ENCODE results near the gene SLC44A4. TPM values are rescaled to one million over a fixed set of nuclear protein-coding genes. Genes with fewer than 3 reads are reported as not detected.

The SLC44A4 gene
- total and polyA plus RNA-seq, 3 donors from 2014 or later = 0.87 to 6.3 (median 1.2) TPM

DNA sequence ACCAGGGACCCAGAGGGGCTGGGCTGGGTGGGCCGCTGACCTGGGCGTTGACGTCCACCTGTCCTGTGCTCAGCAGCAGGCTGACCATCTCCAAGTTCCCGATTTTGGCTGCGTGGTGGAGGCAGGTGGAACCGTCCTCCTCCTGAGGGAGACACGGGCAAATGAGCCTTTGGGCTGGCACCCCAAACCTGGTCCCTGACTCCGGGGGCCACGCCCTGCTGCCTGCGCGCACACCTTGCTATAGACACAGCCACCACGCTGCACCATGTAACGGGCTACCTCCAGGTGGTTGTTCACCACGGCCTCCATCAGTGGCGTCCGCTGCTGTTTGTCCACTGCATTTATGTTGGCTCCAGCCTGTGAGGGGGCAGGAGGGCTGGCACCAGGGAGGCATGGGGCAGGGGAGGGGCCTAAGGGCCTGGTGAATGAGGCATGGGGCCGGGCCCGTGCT, 7.8 kb upstream of the SLC44A4 start:
- H3K27me3 ChIP-seq = no peaks in the 10 kb centered on the region
- no peak for TF ChIP-seq POLR2A (IDR thresholded peaks at IDR 0.05)
- TF ChIP-seq, protein P1, sequence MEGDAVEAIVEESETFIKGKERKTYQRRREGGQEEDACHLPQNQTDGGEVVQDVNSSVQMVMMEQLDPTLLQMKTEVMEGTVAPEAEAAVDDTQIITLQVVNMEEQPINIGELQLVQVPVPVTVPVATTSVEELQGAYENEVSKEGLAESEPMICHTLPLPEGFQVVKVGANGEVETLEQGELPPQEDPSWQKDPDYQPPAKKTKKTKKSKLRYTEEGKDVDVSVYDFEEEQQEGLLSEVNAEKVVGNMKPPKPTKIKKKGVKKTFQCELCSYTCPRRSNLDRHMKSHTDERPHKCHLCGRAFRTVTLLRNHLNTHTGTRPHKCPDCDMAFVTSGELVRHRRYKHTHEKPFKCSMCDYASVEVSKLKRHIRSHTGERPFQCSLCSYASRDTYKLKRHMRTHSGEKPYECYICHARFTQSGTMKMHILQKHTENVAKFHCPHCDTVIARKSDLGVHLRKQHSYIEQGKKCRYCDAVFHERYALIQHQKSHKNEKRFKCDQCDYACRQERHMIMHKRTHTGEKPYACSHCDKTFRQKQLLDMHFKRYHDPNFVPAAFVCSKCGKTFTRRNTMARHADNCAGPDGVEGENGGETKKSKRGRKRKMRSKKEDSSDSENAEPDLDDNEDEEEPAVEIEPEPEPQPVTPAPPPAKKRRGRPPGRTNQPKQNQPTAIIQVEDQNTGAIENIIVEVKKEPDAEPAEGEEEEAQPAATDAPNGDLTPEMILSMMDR (IDR thresholded peaks at IDR 0.05) = no peak
- no peaks in the 10 kb centered on the region for H3K36me3 ChIP-seq (ENCODE audit: low read depth, missing control alignments)
- no peak for DNase-seq
- no peak overlapping the region for H3K27ac ChIP-seq
- H3K4me3 ChIP-seq = no peak overlapping the region
- WGBS, 2 donors = 89 to 98% methylated on average over 11 to 15 of the region's 18 CpGs
- H3K4me1 ChIP-seq = no peaks in the 10 kb centered on the region
- H3K9me3 ChIP-seq = no peaks in the 10 kb centered on the region
- intact Hi-C loops (cut with DNase I; ENCODE audit: low total_unique reads) = no loop called here

DNA sequence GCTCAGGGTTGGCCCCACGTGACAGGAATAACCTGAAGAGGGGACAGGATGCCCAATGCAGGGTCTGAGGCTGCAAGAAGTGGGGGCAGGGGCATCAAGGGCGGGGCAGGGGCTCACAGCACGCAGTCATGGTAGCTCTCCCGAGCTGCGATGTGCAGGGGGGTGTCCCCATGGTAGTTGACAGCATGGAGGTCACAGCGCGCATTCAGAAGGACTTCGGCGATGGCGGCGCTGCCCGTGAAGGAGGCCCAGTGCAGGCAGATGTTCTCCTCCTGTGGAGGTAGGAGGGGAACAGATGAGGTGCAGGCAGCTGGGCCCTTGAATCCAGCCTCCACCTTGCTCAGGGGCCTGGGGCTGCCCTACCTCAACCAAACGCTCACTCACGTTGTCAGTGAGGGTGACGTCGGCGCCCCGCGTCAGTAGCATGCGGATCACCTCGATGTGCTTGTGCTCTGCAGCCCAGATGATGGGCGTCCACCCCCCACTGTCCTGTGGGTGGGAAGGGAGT, 5.8 kb upstream of the SLC44A4 start:
- Histone ChIP-seq H3K36me3 (ENCODE audit: low read depth, missing control alignments) (no peaks in the 10 kb centered on the region), H3K4me1 (no peaks in the 10 kb centered on the region), H3K9me3 (no peaks in the 10 kb centered on the region), H3K27me3 (no peaks in the 10 kb centered on the region), H3K27ac (no peak overlapping the region), H3K4me3 (no peak overlapping the region)
- no peak for DNase-seq
- intact Hi-C loops (cut with DNase I; ENCODE audit: low total_unique reads) = no loop called here
- TF ChIP-seq POLR2A (IDR thresholded peaks at IDR 0.05) = no peak
- TF ChIP-seq, protein P1 (IDR thresholded peaks at IDR 0.05) = no peak
- 92 to 94% methylated on average over 12 to 22 of the region's 22 CpGs for WGBS, 2 donors

DNA sequence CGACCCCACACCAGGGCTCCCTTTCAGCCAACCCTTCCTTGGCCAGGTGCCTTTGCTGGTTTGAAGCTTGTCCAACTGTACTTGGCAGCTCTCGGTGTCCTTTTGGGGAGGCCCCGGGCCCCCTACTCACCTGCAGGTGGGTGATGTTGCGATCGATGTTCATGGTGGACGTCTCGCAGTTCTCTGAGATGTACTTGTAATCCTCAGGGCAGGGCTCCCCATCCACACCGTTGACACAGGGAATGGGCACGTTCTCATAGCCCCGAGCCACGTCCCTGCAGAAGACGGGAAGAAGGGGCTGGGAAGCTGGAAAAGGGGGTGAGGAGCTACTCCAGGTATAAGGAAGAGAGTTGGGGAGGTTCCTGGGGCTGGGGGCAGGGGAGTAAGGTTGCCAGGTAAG, 4.9 kb upstream of the SLC44A4 start:
- H3K4me3 ChIP-seq = no peak overlapping the region
- H3K4me1 ChIP-seq = no peaks in the 10 kb centered on the region
- no peak for TF ChIP-seq POLR2A (IDR thresholded peaks at IDR 0.05)
- TF ChIP-seq, protein P1 (IDR thresholded peaks at IDR 0.05) = no peak
- 90 to 94% methylated on average over 9 to 12 of the region's 12 CpGs for WGBS, 2 donors
- no peak overlapping the region for H3K27ac ChIP-seq
- no peaks in the 10 kb centered on the region for H3K9me3 ChIP-seq
- no peak for DNase-seq
- intact Hi-C loops (cut with DNase I; ENCODE audit: low total_unique reads) = no loop called here
- no peaks in the 10 kb centered on the region for H3K36me3 ChIP-seq (ENCODE audit: low read depth, missing control alignments)
- H3K27me3 ChIP-seq = no peaks in the 10 kb centered on the region

DNA sequence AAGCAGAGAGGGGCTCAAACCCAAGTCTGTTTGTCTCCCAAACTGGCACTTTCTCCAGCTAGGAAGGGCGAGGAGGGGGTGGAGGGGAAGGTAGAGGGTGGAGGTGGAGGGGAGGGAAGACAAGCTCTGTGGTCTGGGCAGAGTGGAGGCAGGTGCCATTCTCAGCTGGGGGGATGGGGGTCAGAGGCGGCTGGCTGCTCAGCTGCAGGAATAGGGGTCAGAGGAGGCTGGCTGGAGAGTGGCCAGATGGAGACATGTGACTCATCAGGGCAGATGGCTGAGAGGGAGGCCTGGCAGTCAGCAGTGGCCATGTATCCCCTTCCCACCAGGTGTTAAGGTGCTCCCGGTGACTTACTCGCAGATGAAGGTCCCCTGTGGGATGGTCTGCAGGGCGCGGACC, 3.5 kb upstream of the SLC44A4 start:
- intact Hi-C loops (cut with DNase I; ENCODE audit: low total_unique reads) = no loop called here
- Histone ChIP-seq H3K27me3 (no peaks in the 10 kb centered on the region), H3K4me1 (no peaks in the 10 kb centered on the region), H3K27ac (no peak overlapping the region), H3K36me3 (ENCODE audit: low read depth, missing control alignments) (no peaks in the 10 kb centered on the region), H3K9me3 (no peaks in the 10 kb centered on the region), H3K4me3 (no peak overlapping the region)
- 89 to 100% methylated on average over 1 to 6 of the region's 6 CpGs for WGBS, 2 donors
- no peak for TF ChIP-seq POLR2A (IDR thresholded peaks at IDR 0.05)
- TF ChIP-seq, protein P1 (IDR thresholded peaks at IDR 0.05) = no peak
- DNase-seq = no peak

DNA sequence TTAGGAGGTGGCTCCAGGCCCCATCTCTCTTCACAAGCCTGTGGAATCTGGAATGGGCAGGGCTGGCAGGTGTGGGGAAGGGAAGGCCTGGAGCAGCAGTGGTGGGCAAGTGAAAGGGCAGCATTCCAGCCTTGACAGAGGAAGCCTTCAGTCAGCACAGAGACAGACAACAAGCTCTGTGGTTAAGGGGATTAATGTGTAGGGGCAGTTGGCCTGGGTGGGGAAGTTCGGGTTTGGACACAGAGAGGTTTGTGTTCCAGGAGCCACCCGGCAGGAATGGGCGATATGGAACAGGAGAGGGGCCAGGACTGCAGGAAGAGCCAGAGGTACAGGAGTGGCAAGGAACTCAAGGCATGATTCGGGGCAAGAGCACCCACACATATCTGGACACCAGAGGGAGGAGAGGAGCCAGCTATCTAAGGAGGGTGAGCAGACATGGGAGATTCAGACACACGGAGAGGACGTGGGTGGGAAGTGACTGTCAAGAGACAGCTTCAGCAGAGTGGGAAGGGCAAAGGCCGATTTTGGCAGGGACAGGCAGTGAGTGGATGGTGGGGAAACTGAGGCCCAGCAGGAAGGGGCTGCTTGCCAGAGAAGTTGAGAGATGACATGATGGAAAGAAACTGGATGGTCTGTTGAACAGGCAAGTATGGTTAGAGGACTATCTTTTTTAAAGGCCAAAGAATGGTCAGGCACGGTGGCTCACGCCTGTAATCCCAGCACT, 2.5 kb upstream of the SLC44A4 start:
- DNase-seq = no peak
- no peaks in the 10 kb centered on the region for H3K4me1 ChIP-seq
- intact Hi-C loops (cut with DNase I; ENCODE audit: low total_unique reads) = no loop called here
- no peaks in the 10 kb centered on the region for H3K27me3 ChIP-seq
- TF ChIP-seq, protein P1 (IDR thresholded peaks at IDR 0.05) = no peak
- no peak for TF ChIP-seq POLR2A (IDR thresholded peaks at IDR 0.05)
- H3K9me3 ChIP-seq = no peaks in the 10 kb centered on the region
- no peak overlapping the region for H3K4me3 ChIP-seq
- no peak overlapping the region for H3K27ac ChIP-seq
- no peaks in the 10 kb centered on the region for H3K36me3 ChIP-seq (ENCODE audit: low read depth, missing control alignments)
- WGBS, 2 donors = 81 to 83% methylated on average over 9 of the region's 9 CpGs
